Measurements from ENCODE around the gene PCBP3. TPM values are rescaled to one million over a fixed set of nuclear protein-coding genes. Genes with fewer than 3 reads are reported as not detected.

PCBP3 gene
- total RNA-seq, 1 donor, result 1.1 TPM

GRCh38 chr21:45750936-45751335 is 107.4 kb downstream of the PCBP3 start:
- Histone ChIP-seq H3K27me3 (ENCODE audit: insufficient read depth, low read length) (peaks cover 10% of the 10 kb centered on the region), H2AFZ (ENCODE audit: low read length) (no peak overlapping the region)
- TF ChIP-seq CTCF (IDR thresholded peaks at IDR 0.05; ENCODE audit: extremely low read depth, low read depth, low read length), result no peak

GRCh38 chr21:45753445-45753844 is 109.9 kb downstream of the PCBP3 start:
- H3K4me2 ChIP-seq (ENCODE audit: insufficient read depth, low read length), result no peak overlapping the region
- no peaks in the 10 kb centered on the region for H3K36me3 ChIP-seq (ENCODE audit: insufficient read depth, low read length)
- H3K9me3 ChIP-seq (ENCODE audit: low read depth, low read length), result no peaks in the 10 kb centered on the region
- H3K27me3 ChIP-seq (ENCODE audit: insufficient read depth, low read length), result peaks cover 10% of the 10 kb centered on the region
- H3K27ac ChIP-seq (ENCODE audit: low read depth, low read length), result no peak overlapping the region
- H3K4me3 ChIP-seq (ENCODE audit: insufficient read depth, low read length), result no peak overlapping the region
- H3K79me2 ChIP-seq (ENCODE audit: insufficient read depth, low read length), result no peaks in the 10 kb centered on the region
- no peak for TF ChIP-seq CTCF (IDR thresholded peaks at IDR 0.05; ENCODE audit: extremely low read depth, low read depth, low read length)
- no peaks in the 10 kb centered on the region for H4K20me1 ChIP-seq (ENCODE audit: insufficient read depth, low read length)
- DNase-seq (ENCODE audit: insufficient read length, low spot score, missing footprints), result no peak
- no peak overlapping the region for H2AFZ ChIP-seq (ENCODE audit: low read length)
- no peaks in the 10 kb centered on the region for H3K4me1 ChIP-seq (ENCODE audit: insufficient read depth, low read length)

More at GRCh38 chr21:45750936-45751335, 107.4 kb downstream of the PCBP3 start:
- H3K4me3 ChIP-seq (ENCODE audit: insufficient read depth, low read length), result no peak overlapping the region
- H4K20me1 ChIP-seq (ENCODE audit: insufficient read depth, low read length), result no peaks in the 10 kb centered on the region
- no peak overlapping the region for H3K4me2 ChIP-seq (ENCODE audit: insufficient read depth, low read length)
- H3K4me1 ChIP-seq (ENCODE audit: insufficient read depth, low read length), result peaks cover 8% of the 10 kb centered on the region
- DNase-seq (ENCODE audit: insufficient read length, low spot score, missing footprints), result no peak
- H3K36me3 ChIP-seq (ENCODE audit: insufficient read depth, low read length), result no peaks in the 10 kb centered on the region
- H3K79me2 ChIP-seq (ENCODE audit: insufficient read depth, low read length), result no peaks in the 10 kb centered on the region
- no peak overlapping the region for H3K27ac ChIP-seq (ENCODE audit: low read depth, low read length)
- no peaks in the 10 kb centered on the region for H3K9me3 ChIP-seq (ENCODE audit: low read depth, low read length)

GRCh38 chr21:45756029-45756428 is 112.5 kb downstream of the PCBP3 start:
- Histone ChIP-seq H3K4me2 (ENCODE audit: insufficient read depth, low read length) (no peak overlapping the region), H3K9me3 (ENCODE audit: low read depth, low read length) (no peaks in the 10 kb centered on the region), H3K79me2 (ENCODE audit: insufficient read depth, low read length) (no peaks in the 10 kb centered on the region), H3K27me3 (ENCODE audit: insufficient read depth, low read length) (peaks cover 3% of the 10 kb centered on the region), H3K4me3 (ENCODE audit: insufficient read depth, low read length) (no peak overlapping the region), H2AFZ (ENCODE audit: low read length) (no peak overlapping the region), H3K27ac (ENCODE audit: low read depth, low read length) (no peak overlapping the region), H3K4me1 (ENCODE audit: insufficient read depth, low read length) (no peaks in the 10 kb centered on the region), H4K20me1 (ENCODE audit: insufficient read depth, low read length) (no peaks in the 10 kb centered on the region), H3K36me3 (ENCODE audit: insufficient read depth, low read length) (no peaks in the 10 kb centered on the region)
- TF ChIP-seq CTCF (IDR thresholded peaks at IDR 0.05; ENCODE audit: extremely low read depth, low read depth, low read length), result no peak
- no peak for DNase-seq (ENCODE audit: insufficient read length, low spot score, missing footprints)

DNA sequence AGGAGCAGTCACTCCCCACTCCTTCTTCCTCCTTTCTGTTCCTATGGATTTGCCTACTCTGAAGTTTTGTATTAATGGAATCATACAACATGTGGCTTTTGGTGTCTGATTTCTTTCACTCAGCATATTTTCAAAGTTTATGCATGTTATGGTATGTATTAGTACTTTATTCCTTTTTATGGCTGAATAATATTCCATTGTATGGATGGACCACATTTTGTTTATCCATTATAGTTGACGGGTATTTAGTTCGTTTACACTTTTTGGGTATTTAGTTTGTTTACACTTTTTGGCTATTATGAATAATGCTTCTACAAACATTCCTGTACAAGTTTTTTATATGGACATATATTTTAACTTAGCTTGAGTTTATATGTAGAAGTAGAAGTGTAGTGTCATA is 113.1 kb downstream of the PCBP3 start:
- no peak for TF ChIP-seq CTCF (IDR thresholded peaks at IDR 0.05; ENCODE audit: extremely low read depth, low read depth, low read length)
- H3K4me1 ChIP-seq (ENCODE audit: insufficient read depth, low read length), result no peaks in the 10 kb centered on the region
- no peaks in the 10 kb centered on the region for H3K9me3 ChIP-seq (ENCODE audit: low read depth, low read length)
- DNase-seq (ENCODE audit: insufficient read length, low spot score, missing footprints), result no peak
- peaks cover 3% of the 10 kb centered on the region for H3K27me3 ChIP-seq (ENCODE audit: insufficient read depth, low read length)
- no peak overlapping the region for H2AFZ ChIP-seq (ENCODE audit: low read length)
- H3K36me3 ChIP-seq (ENCODE audit: insufficient read depth, low read length), result no peaks in the 10 kb centered on the region
- no peaks in the 10 kb centered on the region for H3K79me2 ChIP-seq (ENCODE audit: insufficient read depth, low read length)
- H3K4me3 ChIP-seq (ENCODE audit: insufficient read depth, low read length), result no peak overlapping the region
- no peaks in the 10 kb centered on the region for H4K20me1 ChIP-seq (ENCODE audit: insufficient read depth, low read length)
- H3K4me2 ChIP-seq (ENCODE audit: insufficient read depth, low read length), result no peak overlapping the region
- H3K27ac ChIP-seq (ENCODE audit: low read depth, low read length), result no peak overlapping the region
